Measurements from ENCODE around the gene SLX9.

- TF ChIP-seq CTCF (IDR thresholded peaks at IDR 0.05) (peak; percentile 90 to 95 (median 94)), POLR2A (IDR thresholded peaks at IDR 0.05) (no peak)
Observed at GRCh38 chr21:44949779-44950198, 10.0 kb downstream of the SLX9 start.

All from uterus (tissue), 2 donors.